PFSK-1 (cell line): Measurements from ENCODE around the gene SPATA18.

Experiments used
- FOXP2 ChIP-seq: optimal IDR thresholded peaks from 2 replicates; pipeline ENCODE3; 2011; ENCODE audit warnings: borderline replicate concordance, control low read depth, inconsistent platforms; ENCODE audit not compliant: insufficient read depth; ENCODE audit errors: extremely low read length, extremely low read depth
- POLR2AphosphoS5 ChIP-seq: IDR thresholded peaks from 2 replicates; pipeline ENCODE4 v1.6.1; 2012; ENCODE audit warnings: low read depth, mild to moderate bottlenecking, control low read depth, low read length, moderate library complexity
- REST ChIP-seq, 2 experiments: IDR thresholded peaks; 2 replicates each; pipeline versions ENCODE4 v1.6.1 to v1.8.0; 2011 to 2012; ENCODE audit warnings: low read depth in 2 of 2, low read length in 2 of 2, control low read depth in 1 of 2, inconsistent platforms in 1 of 2, mild to moderate bottlenecking in 1 of 2, moderate library complexity in 1 of 2; ENCODE audit not compliant: insufficient read depth in 1 of 2
- TAF1 ChIP-seq: IDR thresholded peaks from 2 replicates; pipeline ENCODE4 v1.6.1; 2012; ENCODE audit warnings: low read length, control low read depth, borderline replicate concordance; ENCODE audit not compliant: insufficient read depth

DNA sequence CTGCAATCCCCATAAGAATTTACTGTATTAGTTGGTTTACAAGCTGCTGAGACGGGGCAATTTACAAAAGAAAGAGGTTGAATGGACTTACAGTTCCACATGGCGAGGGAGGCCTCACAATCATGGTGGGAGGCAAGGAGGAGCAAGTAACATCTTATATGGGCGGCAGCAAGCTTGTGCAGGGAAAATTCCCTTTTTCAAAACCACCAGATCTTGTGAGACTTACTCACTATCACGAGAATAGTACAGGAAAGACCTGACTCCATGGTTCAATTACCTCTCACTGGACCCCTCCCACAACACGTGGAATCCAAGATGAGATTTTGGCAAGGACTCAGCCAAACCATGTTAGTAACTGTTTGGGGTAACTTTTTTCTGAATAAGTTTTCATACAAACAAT, 1.8 kb upstream of the SPATA18 start:
- no peak for TF ChIP-seq REST (IDR thresholded peaks at IDR 0.05; ENCODE audit: insufficient read depth in 1 of 2, low read depth in 2 of 2, low read length in 2 of 2)
- no peak for TF ChIP-seq TAF1
- no peak for TF ChIP-seq POLR2AphosphoS5
- no peak for TF ChIP-seq FOXP2
